A549 (cell line): ENCODE results near the gene KLHL13.

Experiments
- CEBPB ChIP-seq, 2 experiments: fragments of >200 bp in 1 of 2; sonication (Bioruptor Twin) in 1 of 2; formaldehyde crosslinking in 1 of 2; IDR thresholded peaks; 2 replicates each; pipeline ENCODE4 v1.6.1; 2012 to 2016
- FOSL2 ChIP-seq, 2 experiments: fragments of 450-650 bp in 1 of 2; fragments of >200 bp in 1 of 2; sonication (Bioruptor Twin) in 1 of 2; formaldehyde crosslinking; IDR thresholded peaks; 2 replicates each; pipeline versions ENCODE4 v1.5.0 to v1.6.1; 2016 to 2020; ENCODE audit warnings: mild to moderate bottlenecking in 1 of 2, moderate library complexity in 1 of 2
- HDAC2 ChIP-seq: fragments of 200-600 bp; sonication (generic); IDR thresholded peaks from 2 replicates; pipeline ENCODE4 v1.6.1; 2016
- TF ChIP-seq, protein P1 (sequence below): fragments of >200 bp; sonication (Bioruptor Twin); formaldehyde crosslinking; IDR thresholded peaks from 3 replicates; pipeline ENCODE4 v1.6.1; 2016
- TF ChIP-seq, protein P2 (sequence below): fragments of >200 bp; sonication (Bioruptor Twin); formaldehyde crosslinking; IDR thresholded peaks from 3 replicates; pipeline ENCODE4 v1.5.1; 2016

DNA sequence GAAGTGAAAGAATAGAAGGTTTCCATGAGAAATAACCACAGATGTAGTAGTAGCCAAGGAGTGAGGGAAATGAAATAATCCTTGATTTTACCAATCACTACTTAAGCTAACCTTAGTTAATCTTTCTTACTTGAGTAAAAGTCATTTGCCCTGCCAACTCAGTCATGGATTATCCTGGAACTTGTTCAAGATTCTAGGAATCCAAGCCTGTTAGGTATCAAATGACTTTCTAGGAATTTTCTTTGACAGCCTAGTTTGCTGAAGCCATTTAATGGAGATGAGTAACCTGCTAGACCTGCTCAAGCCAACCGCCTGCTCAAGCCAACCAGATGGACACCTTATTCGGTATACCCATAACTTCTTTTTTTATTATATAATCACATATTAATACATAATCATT is 180.5 kb downstream of the KLHL13 start:
- no peak for TF ChIP-seq HDAC2
- TF ChIP-seq, protein P1, sequence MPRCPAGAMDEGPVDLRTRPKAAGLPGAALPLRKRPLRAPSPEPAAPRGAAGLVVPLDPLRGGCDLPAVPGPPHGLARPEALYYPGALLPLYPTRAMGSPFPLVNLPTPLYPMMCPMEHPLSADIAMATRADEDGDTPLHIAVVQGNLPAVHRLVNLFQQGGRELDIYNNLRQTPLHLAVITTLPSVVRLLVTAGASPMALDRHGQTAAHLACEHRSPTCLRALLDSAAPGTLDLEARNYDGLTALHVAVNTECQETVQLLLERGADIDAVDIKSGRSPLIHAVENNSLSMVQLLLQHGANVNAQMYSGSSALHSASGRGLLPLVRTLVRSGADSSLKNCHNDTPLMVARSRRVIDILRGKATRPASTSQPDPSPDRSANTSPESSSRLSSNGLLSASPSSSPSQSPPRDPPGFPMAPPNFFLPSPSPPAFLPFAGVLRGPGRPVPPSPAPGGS = no peak
- TF ChIP-seq CEBPB (IDR thresholded peaks at IDR 0.05) = no peak
- no peak for TF ChIP-seq FOSL2 (IDR thresholded peaks at IDR 0.05)
- no peak for TF ChIP-seq FOSL2 (CRISPR knock-in tag; IDR thresholded peaks at IDR 0.05)
- TF ChIP-seq, protein P2, sequence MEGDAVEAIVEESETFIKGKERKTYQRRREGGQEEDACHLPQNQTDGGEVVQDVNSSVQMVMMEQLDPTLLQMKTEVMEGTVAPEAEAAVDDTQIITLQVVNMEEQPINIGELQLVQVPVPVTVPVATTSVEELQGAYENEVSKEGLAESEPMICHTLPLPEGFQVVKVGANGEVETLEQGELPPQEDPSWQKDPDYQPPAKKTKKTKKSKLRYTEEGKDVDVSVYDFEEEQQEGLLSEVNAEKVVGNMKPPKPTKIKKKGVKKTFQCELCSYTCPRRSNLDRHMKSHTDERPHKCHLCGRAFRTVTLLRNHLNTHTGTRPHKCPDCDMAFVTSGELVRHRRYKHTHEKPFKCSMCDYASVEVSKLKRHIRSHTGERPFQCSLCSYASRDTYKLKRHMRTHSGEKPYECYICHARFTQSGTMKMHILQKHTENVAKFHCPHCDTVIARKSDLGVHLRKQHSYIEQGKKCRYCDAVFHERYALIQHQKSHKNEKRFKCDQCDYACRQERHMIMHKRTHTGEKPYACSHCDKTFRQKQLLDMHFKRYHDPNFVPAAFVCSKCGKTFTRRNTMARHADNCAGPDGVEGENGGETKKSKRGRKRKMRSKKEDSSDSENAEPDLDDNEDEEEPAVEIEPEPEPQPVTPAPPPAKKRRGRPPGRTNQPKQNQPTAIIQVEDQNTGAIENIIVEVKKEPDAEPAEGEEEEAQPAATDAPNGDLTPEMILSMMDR = no peak
